Suprapubic skin (tissue), 4 donors: ENCODE data around the gene SLC39A9. TPM values are rescaled to one million over a fixed set of nuclear protein-coding genes. Genes with fewer than 3 reads are reported as not detected.
A peak's percentile ranks its signal among the peaks of the same experiment; 100 is the strongest.
"Not testable (repeated sequence)": the region's sequence is repeated elsewhere in the genome, so short reads cannot be mapped to it uniquely, and the experiment has no call there.

Experiments
- DNase-seq, 2 donors: peaks; one replicate each; pipeline ENCODE4 v3.0.0-alpha.2; 2019; ENCODE audit warnings: low spot score in 2 of 2
- H3K27ac ChIP-seq: fragments of 200-600 bp; sonication (generic); one replicate; pipeline ENCODE4 v1.5.1; 2019
- H3K27me3 ChIP-seq: fragments of 200-600 bp; sonication (generic); one replicate; pipeline ENCODE4 v1.5.1; 2019
- H3K36me3 ChIP-seq: fragments of 200-600 bp; sonication (generic); one replicate; pipeline ENCODE4 v1.5.1; 2019
- H3K4me1 ChIP-seq: fragments of 200-600 bp; sonication (generic); one replicate; pipeline ENCODE4 v1.5.1; 2019
- H3K4me3 ChIP-seq: fragments of 200-600 bp; sonication (generic); one replicate; pipeline ENCODE4 v1.5.1; 2019; ENCODE audit warnings: mild to moderate bottlenecking
- H3K9me3 ChIP-seq: fragments of 200-600 bp; sonication (generic); one replicate; pipeline ENCODE4 v1.5.1; 2019
- EP300 ChIP-seq: sonication (generic); formaldehyde crosslinking; IDR thresholded peaks from one replicate; pipeline ENCODE4 v1.6.1; 2017; ENCODE audit warnings: antibody characterized with exemption
- POLR2A ChIP-seq, 2 donors: fragments of 450-650 bp; IDR thresholded peaks; one replicate each; pipeline ENCODE4 v1.6.1; 2017; ENCODE audit warnings: antibody characterized with exemption in 2 of 2, mild to moderate bottlenecking in 2 of 2, moderate library complexity in 2 of 2
- POLR2AphosphoS5 ChIP-seq, 3 donors: sonication (generic); formaldehyde crosslinking; IDR thresholded peaks; one replicate each; pipeline ENCODE4 v1.6.1; 2017; ENCODE audit warnings: antibody characterized with exemption in 3 of 3
- WGBS: methylation state at CpG from one replicate; pipeline ENCODE4 v1.1.5; 2018; 5-methylcytosine and 5-hydroxymethylcytosine counted together
- total RNA-seq, 4 donors: library from RNA; depleted of rRNA; stranded (reverse); fragments of >200 nt; gene quantifications; one replicate each; pipeline ENCODE4 v1.1.0, GENCODE V29; 2016
- TF ChIP-seq, protein P1 (sequence below), 2 donors: fragments of 200-600 bp in 1 of 2; fragments of 450-650 bp in 1 of 2; sonication (generic) in 1 of 2; IDR thresholded peaks; one replicate each; pipeline ENCODE4 v1.5.1; 2016 to 2019; ENCODE audit warnings: antibody characterized with exemption in 2 of 2, mild to moderate bottlenecking in 1 of 2, moderate library complexity in 1 of 2

Gene SLC39A9
- total RNA-seq, 4 donors from 2014 or later, result 46.5 to 65.6 (median 60.2) TPM

DNA sequence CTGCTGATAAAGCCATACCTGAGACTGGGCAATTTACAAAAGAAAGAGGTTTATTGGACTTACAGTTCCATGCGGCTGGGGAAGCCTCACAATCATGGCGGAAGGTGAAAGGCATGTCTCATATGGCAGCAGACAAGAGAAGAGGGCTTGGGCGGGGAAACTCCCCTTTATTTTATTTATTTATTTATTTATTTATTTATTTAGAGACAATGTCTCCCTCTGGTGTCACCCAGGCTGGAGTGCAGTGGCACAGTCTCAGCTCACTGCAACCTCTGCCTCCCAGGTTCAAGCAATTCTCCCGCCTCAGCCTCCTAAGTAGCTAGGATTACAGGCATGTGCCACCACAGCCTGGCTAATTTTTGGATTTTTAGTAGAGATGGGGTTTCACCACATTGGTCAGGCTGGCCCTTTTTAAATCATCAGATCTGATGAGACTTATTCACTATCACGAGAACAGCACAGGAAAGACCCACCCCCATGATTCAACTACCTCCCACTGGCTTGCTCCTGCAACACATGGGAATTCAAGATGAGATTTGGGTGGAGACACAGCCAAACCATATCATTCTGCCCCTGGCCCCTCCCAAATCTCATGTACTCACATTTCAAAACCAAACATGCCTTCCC lies 78.4 kb downstream of the SLC39A9 start:
- H3K9me3 ChIP-seq, H3K27ac ChIP-seq, DNase-seq, H3K27me3 ChIP-seq, H3K36me3 ChIP-seq, H3K4me3 ChIP-seq, H3K4me1 ChIP-seq: not testable (repeated sequence)
- WGBS, result 91% methylated on average over 5 of the region's 5 CpGs
- TF ChIP-seq, protein P1, sequence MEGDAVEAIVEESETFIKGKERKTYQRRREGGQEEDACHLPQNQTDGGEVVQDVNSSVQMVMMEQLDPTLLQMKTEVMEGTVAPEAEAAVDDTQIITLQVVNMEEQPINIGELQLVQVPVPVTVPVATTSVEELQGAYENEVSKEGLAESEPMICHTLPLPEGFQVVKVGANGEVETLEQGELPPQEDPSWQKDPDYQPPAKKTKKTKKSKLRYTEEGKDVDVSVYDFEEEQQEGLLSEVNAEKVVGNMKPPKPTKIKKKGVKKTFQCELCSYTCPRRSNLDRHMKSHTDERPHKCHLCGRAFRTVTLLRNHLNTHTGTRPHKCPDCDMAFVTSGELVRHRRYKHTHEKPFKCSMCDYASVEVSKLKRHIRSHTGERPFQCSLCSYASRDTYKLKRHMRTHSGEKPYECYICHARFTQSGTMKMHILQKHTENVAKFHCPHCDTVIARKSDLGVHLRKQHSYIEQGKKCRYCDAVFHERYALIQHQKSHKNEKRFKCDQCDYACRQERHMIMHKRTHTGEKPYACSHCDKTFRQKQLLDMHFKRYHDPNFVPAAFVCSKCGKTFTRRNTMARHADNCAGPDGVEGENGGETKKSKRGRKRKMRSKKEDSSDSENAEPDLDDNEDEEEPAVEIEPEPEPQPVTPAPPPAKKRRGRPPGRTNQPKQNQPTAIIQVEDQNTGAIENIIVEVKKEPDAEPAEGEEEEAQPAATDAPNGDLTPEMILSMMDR (IDR thresholded peaks at IDR 0.05), result peak in 1 of 2 donors; percentile 7

DNA sequence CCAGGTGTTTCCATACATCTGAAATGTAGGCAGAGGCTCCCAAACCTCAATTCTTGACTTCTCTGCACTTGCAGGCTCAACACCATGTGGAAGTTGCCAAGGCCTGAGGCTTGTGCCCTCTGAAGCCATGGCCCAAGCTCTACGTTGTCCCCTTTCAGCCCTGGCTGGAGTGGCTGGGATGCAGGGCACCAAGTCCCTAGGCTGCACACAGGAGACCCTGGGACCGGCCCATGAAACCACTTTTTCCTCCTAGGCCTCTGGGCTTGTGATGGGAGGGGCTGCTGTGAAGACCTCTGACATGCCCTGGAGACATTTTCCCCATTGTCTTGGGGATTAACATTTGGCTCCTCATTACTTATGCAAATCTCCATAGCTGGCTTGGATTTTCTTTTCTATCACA lies 79.6 kb downstream of the SLC39A9 start:
- H3K4me1 ChIP-seq, H3K27ac ChIP-seq, DNase-seq, H3K9me3 ChIP-seq, H3K4me3 ChIP-seq, H3K36me3 ChIP-seq, H3K27me3 ChIP-seq: not testable (repeated sequence)
- 79% methylated on average over 2 of the region's 2 CpGs for WGBS

DNA sequence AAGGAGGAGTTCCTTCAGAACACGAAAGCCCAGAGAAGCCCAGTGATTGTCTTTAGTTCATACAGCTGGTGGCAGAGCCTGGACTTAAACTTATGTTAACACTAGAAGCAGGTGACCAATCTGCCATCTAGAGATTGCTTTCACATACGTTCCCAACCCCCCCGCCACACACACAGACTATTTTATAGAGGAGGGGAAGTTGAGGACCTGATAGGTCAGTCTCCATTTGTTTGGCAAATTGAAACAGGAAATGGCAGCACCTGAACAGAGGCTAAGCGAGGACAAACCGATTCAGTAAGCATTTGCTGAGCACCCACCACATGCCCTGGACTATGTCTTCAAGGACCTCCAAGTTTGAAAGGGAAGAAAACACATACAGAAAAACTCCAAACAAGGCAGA lies 81.2 kb downstream of the SLC39A9 start:
- Histone ChIP-seq H3K4me1 (peaks cover 15% of the 10 kb centered on the region), H3K27ac (no peak overlapping the region), H3K9me3 (no peaks in the 10 kb centered on the region), H3K27me3 (peaks cover 23% of the 10 kb centered on the region), H3K36me3 (no peaks in the 10 kb centered on the region), H3K4me3 (no peak overlapping the region)
- no peak for DNase-seq
- TF ChIP-seq POLR2A (IDR thresholded peaks at IDR 0.05) (no peak), POLR2AphosphoS5 (IDR thresholded peaks at IDR 0.05) (no peak), EP300 (no peak)
- TF ChIP-seq, protein P1 (IDR thresholded peaks at IDR 0.05), result no peak
- WGBS, result 88% methylated on average over 5 of the region's 5 CpGs

DNA sequence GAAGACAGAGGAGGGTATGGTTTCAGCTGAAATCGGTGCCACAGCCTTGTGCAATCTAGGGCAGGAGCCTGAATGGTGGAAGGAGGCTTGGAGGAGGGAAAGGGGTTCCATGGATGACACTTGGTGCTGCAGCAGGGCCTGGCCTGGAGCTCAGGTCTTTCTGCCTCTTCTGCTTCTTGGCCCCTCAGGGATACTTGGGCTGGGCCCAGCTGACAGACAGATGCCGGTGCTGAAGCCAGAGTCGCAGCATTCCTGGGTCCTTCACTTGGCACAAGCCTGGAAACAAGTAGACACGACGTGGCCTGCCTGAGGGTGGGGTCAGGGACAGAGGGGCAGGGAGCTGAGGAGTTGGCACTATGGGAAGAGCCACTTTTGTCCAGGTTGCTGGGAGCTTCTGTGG lies 81.6 kb downstream of the SLC39A9 start:
- peaks cover 27% of the 10 kb centered on the region for H3K27me3 ChIP-seq
- TF ChIP-seq EP300 (no peak), POLR2AphosphoS5 (IDR thresholded peaks at IDR 0.05) (no peak)
- TF ChIP-seq, protein P1 (IDR thresholded peaks at IDR 0.05), result no peak

DNA sequence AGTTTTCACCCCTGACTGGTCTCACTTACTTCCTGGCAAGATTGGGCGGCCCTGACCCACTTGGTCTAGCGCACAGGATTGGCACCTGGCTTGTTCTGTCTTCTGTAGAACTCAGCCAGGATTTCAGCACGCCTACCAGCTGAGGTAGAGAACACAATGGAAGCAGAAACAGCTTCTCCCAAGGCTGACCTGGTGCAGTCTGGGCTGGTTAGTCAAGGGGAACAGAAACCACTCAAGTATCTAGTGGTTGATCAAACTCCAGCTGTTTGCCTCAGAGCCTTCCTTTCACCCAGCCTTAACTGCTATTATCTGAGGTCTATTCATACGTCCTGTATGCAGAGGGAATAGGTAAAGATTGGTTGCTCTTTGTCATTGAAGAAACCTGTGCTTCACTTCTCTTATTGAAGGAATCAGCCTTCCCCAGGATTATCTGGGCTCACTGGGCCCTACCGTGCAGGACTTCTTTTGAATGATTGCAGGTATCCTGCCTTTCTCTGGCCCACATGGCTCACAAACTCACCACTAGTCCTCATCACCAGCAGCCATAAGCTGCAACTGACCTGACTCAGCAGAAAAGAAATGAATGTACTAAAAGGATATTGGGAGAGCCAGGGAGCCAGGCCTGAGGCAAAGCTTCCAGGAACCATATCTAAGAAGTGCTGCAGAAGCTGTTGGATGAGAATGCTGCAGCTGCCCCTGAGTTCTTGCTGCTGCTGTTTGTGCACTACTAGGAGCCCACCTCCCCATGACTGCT lies 83.5 kb downstream of the SLC39A9 start:
- Histone ChIP-seq H3K4me1 (peaks cover 19% of the 10 kb centered on the region), H3K27ac (no peak overlapping the region), H3K36me3 (no peaks in the 10 kb centered on the region), H3K27me3 (peaks cover 44% of the 10 kb centered on the region), H3K9me3 (no peaks in the 10 kb centered on the region), H3K4me3 (no peak overlapping the region)
- 80% methylated on average over 5 of the region's 5 CpGs for WGBS
- DNase-seq, result no peak
- TF ChIP-seq, protein P1 (IDR thresholded peaks at IDR 0.05), result no peak

More for the DNA sequence above, 81.6 kb downstream of the SLC39A9 start:
- WGBS, result 68% methylated on average over 5 of the region's 5 CpGs
- H3K27ac ChIP-seq, result no peak overlapping the region
- no peaks in the 10 kb centered on the region for H3K36me3 ChIP-seq
- H3K4me1 ChIP-seq, result peaks cover 19% of the 10 kb centered on the region
- DNase-seq, result no peak
- no peaks in the 10 kb centered on the region for H3K9me3 ChIP-seq
- no peak overlapping the region for H3K4me3 ChIP-seq
